ENCODE results near the gene HEATR9. TPM values are rescaled to one million over a fixed set of nuclear protein-coding genes. Genes with fewer than 3 reads are reported as not detected.

The HEATR9 gene
- total RNA-seq, 1 donor from 2014 or later = not detected

- DNase-seq (ENCODE audit: low read depth, low spot score) = no peak
These were observed 25.5 kb upstream of the HEATR9 start for GRCh38 chr17:35894206-35894605.

DNA sequence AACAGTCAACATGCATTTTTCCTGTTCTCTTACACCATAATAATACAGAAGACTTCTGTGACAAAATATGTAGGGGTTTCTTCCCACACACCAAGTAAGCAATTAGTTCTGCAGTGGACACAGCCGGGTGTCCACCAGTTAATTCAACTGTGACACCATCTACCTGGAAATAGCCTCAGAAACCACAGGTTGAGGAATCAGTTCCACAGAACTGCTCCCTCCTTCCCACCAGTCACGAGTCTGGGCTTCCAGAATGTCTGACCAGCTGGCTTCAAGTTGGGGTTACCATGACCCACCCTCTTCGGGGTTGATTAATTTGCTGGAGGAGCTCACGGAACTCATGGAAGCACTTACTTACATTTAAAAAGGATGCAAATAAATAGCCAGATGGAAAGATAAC is 25.1 kb upstream of the HEATR9 start:
- no peak for DNase-seq (ENCODE audit: low read depth, low spot score)

GRCh38 chr17:35892091-35893035 is 23.7 kb upstream of the HEATR9 start:
- no peak for DNase-seq (ENCODE audit: low read depth, low spot score)

- DNase-seq (ENCODE audit: low read depth, low spot score) = no peak
These were observed 22.6 kb upstream of the HEATR9 start for GRCh38 chr17:35891269-35891668.

GRCh38 chr17:35890774-35891155 is 22.1 kb upstream of the HEATR9 start:
- no peak for DNase-seq (ENCODE audit: low read depth, low spot score)

GRCh38 chr17:35889818-35890773 is 21.4 kb upstream of the HEATR9 start:
- peak; percentile 11 for DNase-seq (ENCODE audit: low read depth, low spot score)

GRCh38 chr17:35889241-35889640 is 20.6 kb upstream of the HEATR9 start:
- no peak for DNase-seq (ENCODE audit: low read depth, low spot score)

GRCh38 chr17:35879773-35880654 is 11.3 kb upstream of the HEATR9 start, which contains the start of gene CCL5:
Gene CCL5 (minus strand): TSS chr17:35880360.
- DNase-seq (ENCODE audit: low read depth, low spot score) = no peak

DNA sequence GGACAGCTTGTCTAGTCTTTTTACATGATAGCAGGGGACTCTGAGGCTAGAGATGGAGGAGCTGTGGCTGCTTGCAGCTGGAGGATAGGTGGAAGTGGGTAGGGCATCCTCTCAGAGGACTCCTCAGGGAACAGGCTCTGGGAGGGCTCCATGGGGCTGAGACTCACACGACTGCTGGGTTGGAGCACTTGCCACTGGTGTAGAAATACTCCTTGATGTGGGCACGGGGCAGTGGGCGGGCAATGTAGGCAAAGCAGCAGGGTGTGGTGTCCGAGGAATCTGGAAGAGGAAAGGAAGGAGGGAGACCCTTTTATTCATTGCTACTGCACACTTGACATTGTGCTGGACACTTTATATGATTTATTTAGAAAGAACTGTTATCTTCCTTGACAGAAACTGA is 9.7 kb upstream of the HEATR9 start:
- no peak for DNase-seq (ENCODE audit: low read depth, low spot score)

- DNase-seq (ENCODE audit: low read depth, low spot score) = no peak
These were observed 8.8 kb upstream of the HEATR9 start for GRCh38 chr17:35877345-35878029.

- DNase-seq (ENCODE audit: low read depth, low spot score) = no peak
These were observed 7.8 kb upstream of the HEATR9 start for GRCh38 chr17:35876534-35876933.

- no peak for DNase-seq (ENCODE audit: low read depth, low spot score)
These were observed 7.1 kb upstream of the HEATR9 start for GRCh38 chr17:35875800-35876139.

DNA sequence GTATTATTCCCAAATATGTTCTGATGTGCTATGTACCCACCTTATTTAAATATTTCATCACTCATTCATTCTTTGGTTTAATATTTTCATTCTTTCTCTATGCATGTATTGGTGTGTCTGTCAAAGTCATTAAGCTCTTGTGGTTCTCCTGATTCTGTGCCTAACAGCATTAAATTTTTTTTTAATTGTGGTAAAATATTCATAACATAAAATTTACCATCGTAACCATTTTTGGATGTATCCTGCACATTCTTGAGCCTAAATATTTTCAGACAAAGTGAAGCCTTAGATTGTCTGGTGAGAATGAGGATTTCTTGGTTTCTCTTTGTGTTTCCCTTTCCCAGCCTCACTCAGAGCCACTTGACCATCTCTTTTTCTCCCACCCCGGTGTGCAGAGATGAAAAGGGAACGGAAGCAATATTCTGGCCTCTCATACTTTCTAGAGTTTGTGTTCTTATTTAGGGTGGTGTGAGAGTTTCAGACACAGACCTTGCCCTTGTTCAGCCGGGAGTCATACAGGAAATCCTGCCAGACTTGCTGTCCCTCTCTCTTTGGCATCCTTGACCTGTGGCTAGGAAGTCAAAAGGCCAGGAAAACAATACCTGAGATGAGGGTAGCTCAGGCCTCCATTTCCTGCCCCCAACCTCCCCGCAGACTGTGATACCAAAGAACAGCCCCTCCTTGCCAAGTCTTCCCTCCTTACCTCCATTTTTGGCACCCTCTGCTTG is 6.5 kb upstream of the HEATR9 start:
- DNase-seq (ENCODE audit: low read depth, low spot score) = no peak

DNA sequence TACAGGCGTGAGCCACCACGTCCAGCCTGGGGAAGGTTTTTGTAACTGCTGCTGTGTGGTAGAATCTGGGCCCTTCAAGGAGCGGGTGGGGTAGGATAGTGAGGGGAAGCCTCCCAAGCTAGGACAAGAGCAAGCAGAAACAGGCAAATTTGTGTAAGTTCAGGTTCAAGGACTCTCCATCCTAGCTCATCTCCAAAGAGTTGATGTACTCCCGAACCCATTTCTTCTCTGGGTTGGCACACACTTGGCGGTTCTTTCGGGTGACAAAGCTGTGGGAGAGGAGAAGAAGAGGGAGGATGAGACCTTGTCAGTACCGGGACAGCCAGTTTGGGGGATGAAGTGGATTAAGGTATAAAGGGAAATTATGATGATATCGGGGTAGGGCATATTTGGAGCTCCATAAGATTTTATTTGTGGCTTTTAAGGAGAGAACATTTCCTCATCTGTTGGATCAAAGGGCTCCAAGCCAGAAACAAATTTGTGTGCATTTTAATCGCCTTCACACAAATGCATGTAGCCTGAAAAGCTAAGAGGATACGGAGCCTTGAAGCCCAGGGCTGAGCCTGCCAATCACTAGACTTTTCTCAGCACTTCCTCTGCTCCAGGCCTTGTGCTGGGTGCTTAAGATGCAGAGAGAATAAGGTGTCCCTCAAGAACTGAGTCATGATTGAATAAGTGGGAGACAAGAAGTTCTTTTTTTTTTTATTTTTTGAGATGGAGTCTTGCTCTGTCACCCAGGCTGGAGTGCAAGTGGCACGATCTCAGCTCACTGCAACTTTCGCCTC is 3.7 kb upstream of the HEATR9 start:
- no peak for DNase-seq (ENCODE audit: low read depth, low spot score)

DNA sequence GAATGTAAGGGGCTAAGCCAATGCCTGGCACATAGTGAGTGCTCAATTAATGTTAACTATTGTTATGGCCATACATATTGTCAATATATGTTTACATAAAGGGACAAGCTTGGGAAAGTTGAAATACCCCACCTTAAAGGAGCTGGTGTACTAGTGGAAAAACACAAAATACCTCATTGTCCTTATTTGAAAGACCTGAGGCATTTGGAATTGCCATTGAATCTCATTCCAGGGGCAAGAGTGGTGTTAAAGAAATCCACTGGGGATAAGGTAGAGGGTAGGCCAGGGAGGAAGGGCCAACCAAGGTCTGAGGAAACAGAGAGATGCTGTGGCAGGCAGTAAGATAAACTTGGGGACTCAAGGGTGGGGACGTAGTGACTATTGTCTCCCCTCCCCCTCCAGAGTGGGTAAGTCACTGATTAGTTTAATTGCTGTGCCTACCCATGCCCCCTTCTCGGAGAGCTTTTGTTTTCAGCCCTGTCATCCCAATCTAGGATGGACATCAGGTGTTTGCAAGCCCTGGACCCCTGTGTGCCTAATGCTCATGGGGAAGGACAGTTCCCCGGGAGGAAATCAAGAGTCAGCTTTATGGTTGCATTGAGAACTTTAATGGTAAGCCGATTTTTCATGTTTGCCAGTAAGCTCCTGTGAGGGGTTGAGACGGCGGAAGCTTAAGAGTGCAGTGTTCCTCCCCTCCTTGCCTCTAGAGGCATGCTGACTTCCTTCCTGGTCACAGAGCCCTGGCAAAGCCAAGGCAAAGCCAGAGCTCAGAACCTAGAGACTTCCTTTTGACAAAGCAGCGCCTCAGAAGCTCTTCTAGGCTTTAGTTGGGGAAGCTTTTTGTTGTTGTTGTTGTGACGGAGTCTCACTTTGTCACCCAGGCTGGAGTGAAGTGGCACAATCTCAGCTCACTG is 2.5 kb upstream of the HEATR9 start:
- DNase-seq (ENCODE audit: low read depth, low spot score) = no peak

GRCh38 chr17:35867574-35867973 is 1.1 kb downstream of the HEATR9 start:
- no peak for DNase-seq (ENCODE audit: low read depth, low spot score)

DNA sequence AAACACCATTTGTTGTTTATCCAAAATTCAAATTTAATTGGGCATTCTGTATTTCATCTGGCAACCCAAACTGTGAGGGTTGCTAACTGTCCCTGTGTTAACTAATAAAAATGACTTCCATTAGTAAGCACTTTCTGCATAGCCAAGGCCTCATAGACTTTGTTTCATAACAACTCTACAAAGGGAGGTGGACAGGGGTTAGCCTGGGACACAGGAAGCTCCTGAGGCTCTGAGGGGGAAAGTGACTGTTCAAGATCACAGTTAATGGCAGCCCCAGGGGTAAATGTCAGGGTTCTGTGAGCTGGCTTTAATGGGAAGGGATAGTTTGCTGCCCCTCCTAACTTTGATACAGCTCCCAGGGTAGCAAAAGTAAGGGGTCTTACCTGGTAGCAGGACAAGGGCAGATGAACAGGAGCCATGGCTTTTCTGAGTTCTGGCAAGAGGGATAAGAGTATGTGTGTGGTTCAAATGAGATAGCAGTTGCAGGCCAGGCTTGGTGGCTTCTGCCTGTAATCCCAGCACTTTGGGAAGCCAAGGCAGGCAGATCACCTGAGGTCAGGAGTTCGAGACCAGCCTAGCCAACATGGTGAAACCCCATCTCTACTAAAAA is 2.2 kb downstream of the HEATR9 start:
- DNase-seq (ENCODE audit: low read depth, low spot score) = no peak
